GM21390 (cell line): ENCODE results near the gene ICE1.
"Not testable (repeated sequence)": the region's sequence is repeated elsewhere in the genome, so short reads cannot be mapped to it uniquely, and the experiment has no call there.

ENCODE experiments used
- ATAC-seq: cut with Tn5 transposase; IDR thresholded peaks from one replicate; pipeline ENCODE4 v1.9.1; 2021; ENCODE audit not compliant: unreplicated experiment

ICE1 gene, protein sequence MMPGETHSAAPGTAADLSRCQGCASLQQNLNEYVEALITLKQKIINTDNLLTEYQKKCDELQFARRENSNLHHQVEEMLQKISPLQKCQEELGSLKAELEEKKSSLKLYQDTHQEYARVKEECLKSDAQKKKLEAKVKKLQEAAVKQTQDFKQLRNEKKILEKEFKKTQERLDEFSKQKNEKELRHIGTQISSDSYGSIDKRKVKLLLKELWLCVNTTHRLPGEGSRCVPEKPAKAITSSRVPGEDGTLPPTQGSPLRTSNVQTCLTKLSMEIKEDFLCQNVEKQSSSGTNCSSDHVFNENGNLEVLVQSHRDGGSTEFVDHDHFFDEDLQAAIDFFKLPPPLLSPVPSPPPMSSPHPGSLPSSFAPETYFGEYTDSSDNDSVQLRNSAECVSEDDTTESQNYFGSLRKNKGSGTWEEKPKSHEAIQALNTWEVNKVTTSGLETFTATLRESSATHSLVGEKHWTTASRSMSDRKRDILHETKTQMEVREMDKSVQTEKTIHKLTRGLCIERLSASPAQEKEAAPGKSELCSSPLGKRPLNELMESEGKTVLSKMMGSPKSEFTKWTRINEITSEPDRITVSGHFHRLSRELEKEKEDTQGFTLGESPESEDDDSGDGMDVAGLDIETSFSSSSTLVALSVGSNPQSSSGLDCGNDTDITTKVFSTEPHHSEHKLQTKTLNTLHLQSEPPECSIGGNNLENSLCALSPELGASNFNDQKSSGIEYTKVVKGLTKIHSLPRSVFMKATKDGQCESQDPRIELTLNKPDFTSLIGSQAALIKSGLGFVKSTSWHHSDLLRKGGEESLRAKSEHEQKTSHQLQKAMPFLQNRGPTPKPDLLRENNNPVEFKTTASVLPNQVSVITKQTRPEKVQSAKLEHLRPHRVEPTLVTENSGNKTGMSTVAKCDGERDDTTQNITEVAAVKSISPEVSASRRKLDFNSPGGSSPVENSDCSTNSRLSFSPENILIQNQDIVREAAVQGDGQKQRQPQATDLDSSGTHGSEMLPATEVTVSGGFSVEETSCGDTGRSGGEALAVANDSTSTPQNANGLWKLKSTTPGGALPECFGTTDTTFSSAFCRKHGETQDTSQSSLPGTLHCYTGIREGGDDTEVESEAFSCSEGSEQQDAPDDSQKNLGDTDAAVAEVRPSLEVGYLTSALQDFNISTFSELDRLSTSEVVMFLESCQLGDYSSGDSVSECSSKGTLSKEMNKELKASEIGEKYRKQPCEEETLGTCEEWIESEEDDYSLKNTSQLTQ (N-terminal part only)

DNA sequence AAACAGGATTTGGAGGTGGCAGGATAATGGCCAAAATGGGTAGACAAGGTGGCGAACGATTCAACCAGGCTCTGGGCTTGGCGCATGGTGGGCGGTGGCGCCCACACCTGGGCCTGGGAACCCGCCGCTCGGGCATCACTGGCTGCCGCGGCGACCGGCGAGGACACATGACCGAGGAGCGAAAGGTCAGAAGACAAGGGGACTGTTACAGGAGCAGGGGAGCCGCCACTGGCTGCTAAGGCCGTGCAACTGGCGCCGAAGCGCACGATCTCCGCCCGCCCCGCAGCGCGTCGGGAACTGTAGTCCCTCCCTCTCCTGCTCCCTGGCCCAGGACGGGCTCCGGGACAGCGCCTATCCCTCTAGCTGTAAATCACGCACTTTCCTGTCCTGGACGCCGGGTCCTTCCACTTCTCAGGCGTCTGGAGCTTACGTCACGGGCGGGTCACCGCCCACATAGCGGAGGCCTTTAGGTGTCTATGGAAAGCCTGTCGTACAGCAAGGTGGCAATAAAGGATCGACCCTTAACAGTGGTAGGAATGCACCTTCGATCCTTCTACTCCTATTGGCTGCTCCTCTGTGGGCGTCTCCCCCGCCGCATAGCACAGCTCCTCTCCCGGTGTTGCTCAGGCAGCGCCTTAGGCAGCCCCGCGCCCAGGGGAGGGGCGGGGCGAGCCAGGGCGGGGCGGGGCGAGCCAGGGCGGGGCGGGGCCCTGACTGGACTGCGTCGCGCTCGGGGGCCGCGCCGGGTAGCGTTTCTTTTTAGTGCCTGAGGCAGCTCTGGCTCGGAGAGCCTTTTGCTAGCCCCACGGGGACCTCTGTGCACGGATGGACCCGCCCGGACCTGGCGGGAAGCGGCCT, at the start of gene ICE1:
Gene ICE1 (plus strand): TSS at position 717 of the 858 bp plus-strand sequence. CDS start 239 bp downstream, outside the sequence.
- peak; percentile 78 for ATAC-seq

DNA sequence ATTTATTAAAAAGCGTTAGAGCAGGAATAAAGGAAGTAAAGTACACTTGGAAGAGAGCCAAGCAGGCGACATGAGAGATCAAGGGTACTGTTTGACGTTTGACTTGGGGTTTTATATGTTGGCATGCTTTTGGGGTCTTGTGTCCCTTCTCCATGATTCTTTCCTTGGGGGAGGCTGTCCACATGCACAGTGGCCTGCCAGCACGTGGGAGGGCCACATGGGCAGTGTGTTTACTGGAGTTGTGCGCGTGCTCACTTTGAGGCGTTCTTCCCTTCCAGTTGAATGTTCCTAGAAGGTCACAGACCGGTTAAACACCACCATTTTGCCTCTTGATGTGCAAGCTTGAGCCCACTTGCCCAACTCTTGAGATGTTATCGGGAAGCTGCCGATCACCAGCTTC, 49.5 kb upstream of the ICE1 start:
- no peak for ATAC-seq

DNA sequence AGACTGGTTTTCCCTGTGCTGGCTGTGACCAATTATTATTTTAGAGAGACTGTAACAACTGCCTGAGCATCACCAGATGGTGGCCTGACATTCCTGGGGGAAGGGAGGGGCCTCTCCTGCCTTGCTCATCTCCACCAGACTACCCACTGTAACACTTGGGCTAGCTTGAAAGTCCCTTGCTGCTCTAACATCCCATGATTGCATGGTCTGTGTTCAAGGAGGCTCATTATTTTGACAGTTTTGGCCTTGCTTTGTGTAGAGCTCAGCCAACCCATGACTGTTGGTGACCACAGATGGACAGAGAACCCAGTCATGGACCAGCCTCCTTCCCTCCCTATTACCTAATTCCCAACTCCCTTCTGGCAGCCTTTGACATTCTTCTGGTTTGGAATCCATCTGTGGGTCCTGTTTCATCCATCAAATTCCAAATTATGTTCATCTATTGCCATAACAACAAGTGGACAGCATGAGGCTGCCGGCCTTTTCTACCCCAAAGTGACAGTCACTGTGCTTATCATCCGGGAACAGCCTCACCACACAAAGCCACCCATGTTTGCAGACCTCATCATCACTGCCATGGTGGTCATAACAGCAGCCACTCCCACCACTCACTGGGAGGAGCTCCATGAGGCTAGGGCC, 49.0 kb upstream of the ICE1 start:
- no peak for ATAC-seq

DNA sequence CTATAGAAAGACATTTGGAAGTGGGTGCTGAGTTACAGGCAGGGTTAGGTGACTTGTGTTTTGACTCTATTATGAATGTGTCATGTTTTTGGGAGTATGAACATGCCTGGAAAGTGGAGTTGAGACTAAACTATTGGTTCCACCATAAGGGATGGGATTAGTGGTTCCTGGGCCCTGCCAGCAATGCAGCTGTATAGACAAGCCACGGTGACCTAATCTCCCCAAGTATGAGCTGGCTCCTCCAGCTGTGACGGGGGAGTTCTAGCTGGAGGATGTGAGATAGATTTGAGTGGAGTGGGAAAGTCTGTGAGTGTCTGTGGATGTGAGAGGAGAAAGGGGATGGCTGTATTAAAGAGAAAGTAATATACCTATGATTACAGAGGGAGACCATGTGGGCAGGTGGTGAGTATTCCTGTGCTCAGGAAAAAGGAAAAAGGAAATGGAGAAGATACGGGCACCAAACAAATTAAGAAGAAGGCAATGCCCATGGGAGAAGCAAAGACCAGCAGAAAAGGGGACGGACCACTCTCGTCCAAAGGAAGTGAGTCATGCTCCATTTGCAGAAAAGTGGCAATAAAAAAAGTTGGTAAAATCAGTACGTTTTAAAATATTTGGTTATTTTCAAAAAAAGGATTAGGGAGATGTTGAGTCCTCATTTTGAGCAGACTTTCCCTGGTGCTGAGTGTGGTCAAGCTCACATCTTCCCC, 48.3 kb upstream of the ICE1 start:
- no peak for ATAC-seq

DNA sequence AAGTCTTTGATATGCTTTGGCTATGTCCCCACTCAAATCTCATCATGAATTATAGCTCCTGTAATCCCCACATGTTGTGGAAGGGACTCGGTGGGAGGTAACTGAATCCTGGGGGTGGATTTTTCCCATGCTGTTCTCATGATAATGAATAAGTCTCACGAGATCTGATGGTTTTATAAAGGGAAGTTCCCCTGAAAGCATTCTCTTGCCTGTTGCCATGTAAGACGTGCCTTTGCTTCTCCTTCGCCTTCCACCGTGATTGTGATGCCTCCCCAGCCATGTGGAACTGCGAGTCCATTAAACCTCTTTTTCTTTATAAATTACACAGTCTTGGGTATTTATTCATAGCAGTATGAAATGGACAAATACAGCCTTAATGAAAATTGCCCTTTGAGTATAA, 44.7 kb upstream of the ICE1 start:
- no peak for ATAC-seq

DNA sequence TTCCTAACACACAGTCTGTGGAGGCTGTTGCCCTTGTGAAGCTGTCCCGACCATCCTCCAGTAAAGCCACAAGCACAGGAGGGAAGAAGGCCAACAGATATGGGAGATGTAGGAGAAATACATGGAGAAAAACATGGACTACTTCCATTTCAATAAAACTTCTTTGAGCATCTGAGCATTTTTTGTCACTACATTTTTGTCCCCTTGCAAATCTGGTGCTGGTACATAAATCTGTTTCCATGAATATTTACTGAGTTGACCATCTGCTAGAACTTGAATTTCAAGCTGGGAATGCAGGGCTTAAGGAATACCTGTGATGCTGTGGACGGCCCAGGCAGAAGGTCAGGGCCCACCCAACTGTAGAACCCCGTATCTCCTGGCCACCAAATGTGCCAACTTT, 43.9 kb upstream of the ICE1 start:
- no peak for ATAC-seq

DNA sequence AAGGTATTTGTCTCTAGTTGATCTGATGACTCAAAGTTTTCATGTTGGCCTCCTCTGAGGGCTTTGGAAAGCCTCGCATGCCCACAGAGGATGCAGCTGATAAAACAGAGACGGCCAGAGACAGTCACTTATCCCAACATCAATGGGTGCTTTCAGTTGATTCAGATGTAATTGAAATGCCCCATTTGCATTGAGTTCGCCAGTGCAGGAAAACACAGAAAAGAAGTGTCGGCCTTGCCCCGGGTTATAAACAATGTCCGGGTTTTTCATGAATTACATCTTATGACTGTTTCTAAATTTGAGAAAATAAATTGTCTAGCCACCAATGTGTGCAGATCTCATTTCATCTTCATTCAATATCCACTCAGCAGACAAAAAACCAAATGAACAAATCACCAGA, 42.2 kb upstream of the ICE1 start:
- no peak for ATAC-seq

DNA sequence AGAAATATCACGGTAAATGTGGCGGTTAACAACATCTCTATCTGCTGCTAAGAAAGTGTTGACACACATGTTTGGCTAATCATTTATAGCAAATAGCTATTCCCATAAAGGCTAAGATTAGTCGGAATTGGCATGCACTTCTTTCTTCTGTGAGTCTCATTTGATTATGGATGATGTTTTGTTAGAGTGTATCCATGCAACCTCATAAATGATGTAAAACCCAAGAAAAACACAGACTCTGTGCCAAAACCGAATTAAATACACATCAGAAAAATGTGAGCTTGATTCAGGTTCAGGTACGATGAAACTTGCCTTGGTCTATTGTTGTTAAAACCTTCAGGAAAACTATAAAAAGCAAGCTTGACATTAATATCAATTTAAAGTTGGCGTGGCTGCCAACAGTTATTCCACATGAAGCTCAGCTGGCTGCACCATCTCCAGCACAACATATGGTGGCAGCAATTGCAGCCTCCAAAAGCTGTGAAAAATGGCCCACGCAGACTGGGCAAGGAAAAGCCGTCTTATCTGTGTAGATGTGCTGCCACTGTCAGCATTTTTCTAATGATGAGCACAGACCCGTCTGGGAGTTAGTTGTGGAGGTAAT, 41.1 kb upstream of the ICE1 start:
- ATAC-seq: no peak

DNA sequence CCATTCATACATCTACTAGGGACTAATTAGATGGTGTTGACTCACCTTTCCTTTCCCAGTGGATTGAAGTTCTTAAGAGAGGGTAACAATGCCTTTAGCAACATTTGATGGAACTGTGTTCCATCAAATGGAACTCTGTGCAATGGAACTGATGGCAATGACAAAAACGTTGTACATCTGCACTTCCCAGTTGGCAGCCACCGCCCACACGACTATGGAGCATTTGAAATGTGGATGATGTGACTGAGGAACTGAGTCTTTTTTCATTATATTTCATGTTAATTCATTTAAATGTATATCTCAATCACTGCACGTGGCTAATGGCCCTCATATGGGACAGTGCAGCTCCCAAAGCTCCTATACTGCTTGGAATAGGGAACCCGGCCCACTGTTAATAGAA, 39.0 kb upstream of the ICE1 start:
- ATAC-seq: no peak

DNA sequence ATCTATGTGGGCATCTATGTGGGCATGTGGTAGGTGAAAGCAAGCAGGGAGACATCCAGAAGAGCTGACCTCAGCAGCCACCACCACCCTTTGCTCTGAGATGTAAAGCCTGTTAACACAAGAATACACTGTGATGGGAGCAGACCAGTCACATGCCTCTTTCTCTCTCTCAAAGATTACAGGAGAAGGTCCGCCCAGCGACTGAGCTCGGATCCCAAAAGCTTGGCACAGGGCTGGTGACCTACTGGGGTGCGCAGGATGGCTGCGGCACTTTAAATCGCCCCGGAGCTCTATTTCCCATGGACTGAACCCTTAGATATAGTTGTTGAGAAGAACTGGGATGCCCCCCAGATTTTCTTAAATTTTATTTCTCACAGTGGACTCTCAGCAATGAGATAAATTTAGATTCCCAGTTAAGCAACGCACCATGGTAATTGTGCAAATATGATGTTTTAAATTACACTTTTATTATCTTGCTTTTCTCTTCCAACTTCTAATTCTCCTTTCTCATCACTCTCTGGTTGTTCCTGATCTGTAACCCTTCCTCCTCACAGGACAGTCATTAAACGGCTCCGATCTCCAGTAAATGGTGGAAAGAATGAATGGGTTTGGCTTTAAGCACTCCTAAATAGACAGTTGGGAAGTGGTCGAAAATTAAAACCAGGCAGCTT, 37.7 kb upstream of the ICE1 start:
- ATAC-seq: no peak

DNA sequence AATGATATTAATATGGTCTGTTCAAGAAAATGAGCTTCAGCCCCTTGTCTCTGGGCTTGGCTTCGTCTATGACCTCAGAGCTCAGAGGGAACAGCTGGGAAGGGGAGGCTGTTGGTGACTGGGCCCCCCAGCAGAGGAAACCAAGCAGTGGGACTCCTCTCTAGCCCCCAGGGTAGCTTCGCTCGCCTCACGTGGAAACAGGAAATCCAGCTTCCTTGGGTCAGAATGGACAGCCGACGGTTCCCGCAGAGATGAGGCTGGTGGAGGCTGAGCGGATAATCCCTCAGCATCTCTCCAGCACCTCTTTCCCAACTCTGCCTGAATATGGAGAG, 37.2 kb upstream of the ICE1 start:
- no peak for ATAC-seq

DNA sequence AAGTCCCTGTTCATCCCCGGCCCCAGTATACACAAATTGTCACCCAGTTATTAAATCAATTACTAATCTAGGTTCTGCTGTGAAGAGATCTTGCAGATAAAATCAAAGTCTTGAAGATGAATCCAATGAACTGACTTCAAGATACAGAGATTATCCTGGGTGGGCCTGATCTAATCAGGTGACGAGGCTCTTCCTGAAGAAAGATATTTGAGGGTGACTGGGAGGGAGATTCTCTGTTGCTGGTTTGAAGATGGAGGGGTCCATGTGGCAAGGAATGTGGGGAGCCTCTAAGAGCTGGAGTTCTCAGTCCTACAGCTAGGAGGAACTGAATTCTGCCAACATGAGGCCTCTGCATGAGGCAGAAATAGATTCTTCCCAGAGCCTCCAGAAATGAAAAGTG, 36.1 kb upstream of the ICE1 start:
- ATAC-seq: no peak

DNA sequence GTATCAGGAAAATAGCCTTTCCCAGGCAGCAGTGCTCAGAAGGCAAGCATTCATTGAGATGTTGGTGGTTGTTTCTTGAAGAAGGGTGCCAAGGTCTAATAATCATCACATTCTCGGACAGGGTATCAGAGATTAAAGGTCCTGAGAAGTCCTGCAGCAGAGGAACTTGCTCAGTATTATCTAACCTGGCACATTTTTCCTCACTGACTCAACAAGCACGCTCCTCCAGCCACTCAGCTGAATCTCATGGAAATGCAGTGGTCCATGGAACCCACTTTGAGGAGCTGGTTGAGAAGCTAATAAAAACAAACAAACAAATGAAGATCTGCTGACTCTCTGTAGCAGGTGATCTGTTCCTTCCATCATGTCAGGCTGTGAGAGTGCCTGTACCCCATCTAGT, 35.3 kb upstream of the ICE1 start:
- ATAC-seq: no peak

DNA sequence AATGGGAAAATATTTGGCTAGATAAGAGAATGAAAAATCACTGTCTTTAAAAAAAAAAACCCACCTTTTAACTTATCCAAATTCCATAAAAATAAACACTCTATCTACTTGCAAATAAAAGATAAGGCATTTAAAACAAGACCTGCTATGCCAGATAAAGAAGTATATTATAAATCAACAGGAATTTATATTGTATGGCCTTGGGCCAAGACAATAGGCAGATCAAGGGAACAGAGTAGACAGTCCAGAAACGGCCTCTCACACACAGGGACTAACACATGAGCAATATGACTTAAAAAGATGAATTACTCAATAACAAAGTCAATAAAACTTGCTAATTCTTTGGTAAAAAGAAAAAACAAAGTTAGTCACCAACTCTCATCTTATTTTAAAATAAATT, 34.7 kb upstream of the ICE1 start:
- ATAC-seq: no peak

DNA sequence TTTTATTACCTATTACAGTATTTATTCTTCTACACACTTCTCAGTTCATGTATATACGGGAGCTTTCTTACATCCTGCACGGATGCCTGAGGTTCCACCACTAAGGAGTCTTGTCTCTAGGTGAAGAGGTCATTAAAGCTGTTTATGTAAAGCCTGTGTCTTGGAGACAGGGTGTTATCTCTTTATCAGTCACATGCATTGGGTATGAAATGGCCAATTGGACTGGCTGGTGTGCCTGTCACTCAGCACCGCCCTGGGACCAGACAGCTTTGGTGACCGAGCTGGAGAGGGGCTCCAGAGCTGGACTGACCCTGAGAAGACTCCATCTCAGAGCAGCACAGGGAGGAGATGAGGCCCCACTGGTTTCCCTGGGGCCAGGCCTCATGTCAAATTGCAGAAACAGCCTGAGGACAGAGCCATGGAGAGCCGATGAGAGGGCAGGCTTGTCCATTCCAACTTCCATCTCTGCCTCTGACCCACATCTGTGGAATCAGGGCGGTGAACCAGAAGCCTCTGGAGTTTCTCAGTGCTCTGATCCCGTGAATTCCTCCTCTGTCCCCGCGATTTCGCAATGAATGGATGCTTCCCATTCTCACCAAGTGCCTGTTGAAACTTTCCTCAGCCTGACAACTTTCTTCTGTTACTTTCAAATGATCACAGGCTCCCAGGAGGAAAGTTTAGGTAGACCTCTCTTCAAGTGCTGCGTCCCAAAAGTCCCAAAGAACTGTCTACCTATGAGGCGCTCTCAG, 32.2 kb upstream of the ICE1 start:
- not testable (repeated sequence) for ATAC-seq

DNA sequence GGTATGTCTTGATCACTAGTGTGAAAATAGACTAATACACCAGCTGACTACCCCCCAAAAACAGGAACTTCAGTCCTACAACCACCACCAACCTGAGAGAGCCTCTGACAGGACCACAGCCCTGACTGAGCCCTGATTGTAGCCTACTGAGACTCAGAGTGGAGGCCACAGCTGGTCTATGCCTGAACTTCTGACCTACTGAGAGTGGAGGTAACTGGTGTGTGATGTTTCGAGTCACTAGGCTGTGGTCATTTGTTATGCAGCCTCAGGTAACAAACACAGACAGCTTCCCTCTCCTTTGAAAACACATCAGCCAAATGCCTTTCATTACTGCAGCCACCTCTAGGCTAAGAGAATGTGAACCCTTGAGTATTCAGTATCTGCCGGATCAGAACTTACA, 30.0 kb upstream of the ICE1 start:
- not testable (repeated sequence) for ATAC-seq

DNA sequence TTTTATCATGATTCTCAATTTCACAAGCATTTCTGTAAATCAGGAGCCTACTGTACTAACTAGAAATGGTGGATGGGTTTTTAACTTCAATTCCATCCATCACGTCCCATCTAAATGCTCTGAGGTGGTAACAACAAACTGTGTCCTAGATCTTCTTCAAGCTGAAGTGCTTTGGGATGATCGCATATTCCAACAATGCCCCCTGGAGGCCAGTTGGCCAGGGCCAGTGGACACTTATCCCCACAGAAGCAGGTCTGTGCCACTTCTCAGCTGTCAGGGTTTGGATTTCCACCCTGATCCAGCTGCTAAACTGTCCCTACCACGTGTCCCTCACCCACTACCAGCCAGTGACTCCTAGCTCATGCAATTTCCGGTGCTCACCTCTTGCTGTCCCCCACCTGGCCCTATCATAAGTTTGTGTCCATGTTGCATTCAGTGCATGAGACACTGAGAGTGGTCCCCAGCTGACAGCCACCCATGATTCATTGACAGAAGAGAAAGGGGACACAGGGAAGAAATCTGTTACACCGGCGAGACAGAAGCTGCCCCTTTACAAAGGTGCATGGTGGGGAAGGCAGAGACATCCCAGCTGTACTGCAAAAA, 28.0 kb upstream of the ICE1 start:
- not testable (repeated sequence) for ATAC-seq
